Measurements from ENCODE around the gene MACC1. TPM values are rescaled to one million over a fixed set of nuclear protein-coding genes. Genes with fewer than 3 reads are reported as not detected.

The MACC1 gene
- total RNA-seq, 1 donor from 2014 or later: not detected

DNA sequence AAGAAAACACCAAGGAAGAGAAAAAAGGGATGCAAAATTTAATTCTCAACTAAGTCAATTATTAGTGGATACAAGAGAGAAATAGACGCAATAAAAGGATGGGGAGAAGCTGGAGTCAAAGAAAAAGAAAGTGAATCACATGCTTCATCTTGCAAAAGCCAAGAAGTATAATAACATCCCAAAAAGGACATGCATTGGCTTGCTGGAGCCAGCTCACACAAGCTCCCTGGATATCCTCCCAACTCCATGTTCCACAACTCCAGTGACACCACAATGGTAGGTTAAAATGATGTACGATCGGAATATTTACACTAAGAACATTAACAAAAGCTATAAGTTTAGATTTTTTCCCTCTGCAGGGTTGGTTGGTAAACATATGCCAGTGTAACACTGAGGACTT, 72.4 kb downstream of the MACC1 start:
- Histone ChIP-seq H3K4me1 (no peaks in the 10 kb centered on the region), H3K9me3 (no peaks in the 10 kb centered on the region), H3K4me3 (no peak overlapping the region), H3K36me3 (no peaks in the 10 kb centered on the region), H3K27me3 (no peaks in the 10 kb centered on the region), H3K27ac (no peak overlapping the region)
- TF ChIP-seq, protein P1, sequence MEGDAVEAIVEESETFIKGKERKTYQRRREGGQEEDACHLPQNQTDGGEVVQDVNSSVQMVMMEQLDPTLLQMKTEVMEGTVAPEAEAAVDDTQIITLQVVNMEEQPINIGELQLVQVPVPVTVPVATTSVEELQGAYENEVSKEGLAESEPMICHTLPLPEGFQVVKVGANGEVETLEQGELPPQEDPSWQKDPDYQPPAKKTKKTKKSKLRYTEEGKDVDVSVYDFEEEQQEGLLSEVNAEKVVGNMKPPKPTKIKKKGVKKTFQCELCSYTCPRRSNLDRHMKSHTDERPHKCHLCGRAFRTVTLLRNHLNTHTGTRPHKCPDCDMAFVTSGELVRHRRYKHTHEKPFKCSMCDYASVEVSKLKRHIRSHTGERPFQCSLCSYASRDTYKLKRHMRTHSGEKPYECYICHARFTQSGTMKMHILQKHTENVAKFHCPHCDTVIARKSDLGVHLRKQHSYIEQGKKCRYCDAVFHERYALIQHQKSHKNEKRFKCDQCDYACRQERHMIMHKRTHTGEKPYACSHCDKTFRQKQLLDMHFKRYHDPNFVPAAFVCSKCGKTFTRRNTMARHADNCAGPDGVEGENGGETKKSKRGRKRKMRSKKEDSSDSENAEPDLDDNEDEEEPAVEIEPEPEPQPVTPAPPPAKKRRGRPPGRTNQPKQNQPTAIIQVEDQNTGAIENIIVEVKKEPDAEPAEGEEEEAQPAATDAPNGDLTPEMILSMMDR (IDR thresholded peaks at IDR 0.05): no peak
- DNase-seq (ENCODE audit: low spot score in 2 of 2): no peak
- intact Hi-C loops (cut with DNase I): no loop called here

DNA sequence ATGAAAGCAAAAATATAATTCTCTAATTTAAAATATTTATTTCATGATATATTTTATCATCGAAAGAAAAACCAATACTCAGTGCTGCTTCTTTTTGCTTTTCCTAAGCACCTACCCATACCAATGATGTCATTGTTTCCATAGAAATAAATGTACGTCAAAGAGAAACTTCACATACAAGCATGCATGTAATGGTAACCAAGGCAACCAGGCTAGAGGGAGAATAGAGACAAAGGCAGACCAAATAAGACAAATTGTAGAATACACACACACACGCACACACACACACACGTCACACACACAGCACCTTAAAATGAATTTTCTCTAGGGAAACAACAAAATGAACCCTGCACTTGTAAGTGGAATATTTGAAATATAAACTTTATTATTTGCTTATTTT, 75.5 kb downstream of the MACC1 start:
- no peak overlapping the region for H3K27ac ChIP-seq
- TF ChIP-seq, protein P1 (IDR thresholded peaks at IDR 0.05): no peak
- H3K4me1 ChIP-seq: no peaks in the 10 kb centered on the region
- no peak overlapping the region for H3K4me3 ChIP-seq
- no peaks in the 10 kb centered on the region for H3K9me3 ChIP-seq
- no peaks in the 10 kb centered on the region for H3K27me3 ChIP-seq
- no peaks in the 10 kb centered on the region for H3K36me3 ChIP-seq
- DNase-seq (ENCODE audit: low spot score in 2 of 2): no peak
- intact Hi-C loops (cut with DNase I): no loop called here

DNA sequence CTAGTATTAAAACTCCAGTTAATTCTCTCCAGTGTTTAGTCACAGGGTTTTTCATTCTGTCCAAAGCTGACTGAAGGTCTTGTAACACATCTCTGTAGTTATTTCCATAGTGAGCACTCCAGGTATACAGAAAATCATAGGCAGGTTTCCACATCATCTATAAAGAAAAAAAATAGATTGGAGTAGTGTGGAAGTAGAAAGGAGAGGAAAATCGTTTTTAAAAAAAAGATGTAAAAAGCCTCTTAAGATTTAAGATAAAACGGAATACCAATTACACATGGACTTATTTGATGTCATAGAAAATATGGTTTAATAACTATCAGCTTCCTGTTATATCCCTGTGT, 76.2 kb downstream of the MACC1 start:
- Histone ChIP-seq H3K27ac (no peak overlapping the region), H3K36me3 (no peaks in the 10 kb centered on the region), H3K27me3 (no peaks in the 10 kb centered on the region), H3K4me3 (no peak overlapping the region), H3K4me1 (no peaks in the 10 kb centered on the region), H3K9me3 (no peaks in the 10 kb centered on the region)
- DNase-seq (ENCODE audit: low spot score in 2 of 2): no peak
- TF ChIP-seq, protein P1 (IDR thresholded peaks at IDR 0.05): no peak
- intact Hi-C loops (cut with DNase I): no loop called here

DNA sequence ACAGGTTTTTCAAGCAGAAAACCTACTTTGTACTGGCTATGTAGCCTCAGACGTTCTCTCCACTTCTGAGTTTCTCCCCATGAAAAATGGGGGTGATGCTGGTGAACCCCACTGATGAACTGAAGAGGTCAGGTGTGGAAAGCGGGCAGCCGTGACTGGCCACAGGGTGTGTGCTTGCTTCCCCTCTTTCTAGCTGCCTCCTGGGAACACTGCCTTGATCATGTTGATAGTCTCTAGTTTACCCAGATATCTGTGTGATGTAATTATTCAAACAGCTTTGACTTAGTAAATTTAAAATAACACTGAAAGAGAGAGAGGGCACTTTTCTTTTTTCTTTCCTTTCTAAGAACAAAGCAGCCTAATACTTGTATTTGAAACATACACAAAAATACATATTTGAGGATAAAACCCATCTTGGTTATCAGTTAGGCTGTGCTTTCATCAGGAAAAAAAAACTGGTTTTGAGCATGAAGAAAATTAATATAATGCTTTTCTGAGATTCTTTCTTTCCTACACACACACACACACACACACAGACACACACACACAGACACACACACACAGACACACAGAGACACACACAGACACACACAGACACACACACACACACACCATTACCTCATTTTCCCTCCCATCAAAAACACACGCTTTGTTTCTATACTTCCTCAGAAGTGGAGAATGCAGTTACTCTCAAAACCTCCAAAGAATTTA, 76.7 kb downstream of the MACC1 start:
- no peaks in the 10 kb centered on the region for H3K4me1 ChIP-seq
- intact Hi-C loops (cut with DNase I): no loop called here
- H3K27ac ChIP-seq: no peak overlapping the region
- TF ChIP-seq, protein P1 (IDR thresholded peaks at IDR 0.05): no peak
- H3K36me3 ChIP-seq: no peaks in the 10 kb centered on the region
- DNase-seq (ENCODE audit: low spot score in 2 of 2): no peak
- no peaks in the 10 kb centered on the region for H3K27me3 ChIP-seq
- no peak overlapping the region for H3K4me3 ChIP-seq
- H3K9me3 ChIP-seq: no peaks in the 10 kb centered on the region

DNA sequence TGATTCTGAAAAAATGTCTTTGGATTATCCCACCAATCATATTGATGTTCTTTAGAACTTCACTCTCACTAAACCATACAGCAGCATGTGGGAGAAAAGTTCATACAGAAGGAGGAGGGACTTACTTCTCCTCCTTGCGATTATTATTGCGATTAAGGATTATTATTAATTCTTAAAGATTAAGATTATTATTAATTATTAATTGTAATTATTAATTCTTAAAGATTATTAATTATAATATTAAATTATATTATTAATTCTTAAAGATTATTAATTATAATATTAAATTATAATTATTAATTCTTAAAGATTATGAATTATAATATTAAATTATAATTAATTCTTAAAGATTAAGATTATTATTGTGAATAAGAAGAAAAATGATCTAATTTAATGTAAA, 80.5 kb downstream of the MACC1 start:
- Histone ChIP-seq H3K4me3 (no peak overlapping the region), H3K4me1 (no peaks in the 10 kb centered on the region), H3K36me3 (no peaks in the 10 kb centered on the region), H3K9me3 (no peaks in the 10 kb centered on the region), H3K27ac (no peak overlapping the region), H3K27me3 (no peaks in the 10 kb centered on the region)
- TF ChIP-seq, protein P1 (IDR thresholded peaks at IDR 0.05): no peak
- no peak for DNase-seq (ENCODE audit: low spot score in 2 of 2)
- intact Hi-C loops (cut with DNase I): no loop called here

DNA sequence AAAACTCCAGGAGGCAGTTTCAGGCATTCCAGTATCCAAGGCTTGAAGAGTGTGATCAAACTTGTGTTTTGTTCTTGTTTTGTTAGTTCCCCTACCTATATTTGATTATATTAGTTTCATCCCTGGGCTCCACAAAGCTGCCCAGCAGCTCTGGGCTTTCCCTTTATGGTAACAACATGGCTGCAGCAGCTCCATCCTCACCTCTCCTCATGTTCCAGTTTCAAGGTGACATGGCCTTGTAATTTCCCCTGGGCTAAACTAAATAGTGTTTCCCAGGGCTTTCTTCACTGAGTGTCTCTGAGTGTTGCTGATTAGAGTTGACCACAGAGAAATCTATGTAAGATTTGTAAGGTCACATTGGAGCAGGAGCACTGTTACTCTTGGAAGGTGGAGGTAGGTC, 83.4 kb downstream of the MACC1 start:
- no peaks in the 10 kb centered on the region for H3K27me3 ChIP-seq
- no peaks in the 10 kb centered on the region for H3K4me1 ChIP-seq
- intact Hi-C loops (cut with DNase I): no loop called here
- H3K27ac ChIP-seq: no peak overlapping the region
- H3K9me3 ChIP-seq: no peaks in the 10 kb centered on the region
- no peak for DNase-seq (ENCODE audit: low spot score in 2 of 2)
- H3K36me3 ChIP-seq: no peaks in the 10 kb centered on the region
- H3K4me3 ChIP-seq: no peak overlapping the region
- TF ChIP-seq, protein P1 (IDR thresholded peaks at IDR 0.05): no peak
